Osteoblast (primary cell): ENCODE results near the gene TRIO. TPM values are rescaled to one million over a fixed set of nuclear protein-coding genes. Genes with fewer than 3 reads are reported as not detected.
A peak's percentile ranks its signal among the peaks of the same experiment; 100 is the strongest.

Source experiments
- DNase-seq: peaks from one replicate; pipeline ENCODE4 v3.0.0; 2011; ENCODE audit warnings: low spot score, mixed read lengths; ENCODE audit not compliant: insufficient read length; ENCODE audit errors: missing footprints
- H2AFZ ChIP-seq: 2 replicates; pipeline ENCODE4 v1.6.0; 2011; ENCODE audit warnings: mild to moderate bottlenecking, low read length
- H3K27ac ChIP-seq: 2 replicates; pipeline ENCODE4 v1.5.1; 2011; ENCODE audit warnings: mild to moderate bottlenecking, low read depth, low read length, moderate library complexity
- H3K27me3 ChIP-seq: 2 replicates; pipeline ENCODE4 v1.6.0; 2012; ENCODE audit warnings: mild to moderate bottlenecking, control low read depth, inconsistent platforms, low read length, moderate library complexity; ENCODE audit not compliant: insufficient read depth
- H3K36me3 ChIP-seq: 2 replicates; pipeline ENCODE4 v1.5.1; 2011; ENCODE audit warnings: mild to moderate bottlenecking, low read length, control low read depth, moderate library complexity; ENCODE audit not compliant: insufficient read depth
- H3K4me1 ChIP-seq: 2 replicates; pipeline ENCODE4 v1.5.1; 2011; ENCODE audit warnings: mild to moderate bottlenecking, low read length, control low read depth, moderate library complexity; ENCODE audit not compliant: insufficient read depth
- H3K4me2 ChIP-seq: 2 replicates; pipeline ENCODE4 v1.6.0; 2011; ENCODE audit warnings: mild to moderate bottlenecking, low read length; ENCODE audit not compliant: insufficient read depth
- H3K4me3 ChIP-seq: fragments of 200-600 bp; sonication (generic); 3 replicates; pipeline ENCODE4 v1.5.1; 2012; ENCODE audit warnings: mild to moderate bottlenecking, low read length, inconsistent platforms; ENCODE audit not compliant: insufficient read depth
- H3K79me2 ChIP-seq: 2 replicates; pipeline ENCODE4 v1.6.0; 2012; ENCODE audit warnings: mild to moderate bottlenecking, low read length, control low read depth, inconsistent platforms; ENCODE audit not compliant: insufficient read depth
- H3K9me3 ChIP-seq: 2 replicates; pipeline ENCODE4 v1.5.1; 2011; ENCODE audit warnings: low read depth, low read length, control low read depth
- H4K20me1 ChIP-seq: 2 replicates; pipeline ENCODE4 v1.6.0; 2012; ENCODE audit warnings: mild to moderate bottlenecking, low read length, control low read depth; ENCODE audit not compliant: insufficient read depth
- total RNA-seq: library from RNA; depleted of rRNA; stranded (reverse); fragments of >200 nt; gene quantifications from 2 replicates; pipeline ENCODE4 v1.2.3, GENCODE V29; 2012
- TF ChIP-seq, protein P1 (sequence below): IDR thresholded peaks from 2 replicates; pipeline ENCODE4 v1.5.1; 2011; ENCODE audit warnings: mild to moderate bottlenecking, low read depth, low read length, moderate library complexity; ENCODE audit errors: extremely low read depth

Gene TRIO
- total RNA-seq, 1 donor = 274 TPM

DNA sequence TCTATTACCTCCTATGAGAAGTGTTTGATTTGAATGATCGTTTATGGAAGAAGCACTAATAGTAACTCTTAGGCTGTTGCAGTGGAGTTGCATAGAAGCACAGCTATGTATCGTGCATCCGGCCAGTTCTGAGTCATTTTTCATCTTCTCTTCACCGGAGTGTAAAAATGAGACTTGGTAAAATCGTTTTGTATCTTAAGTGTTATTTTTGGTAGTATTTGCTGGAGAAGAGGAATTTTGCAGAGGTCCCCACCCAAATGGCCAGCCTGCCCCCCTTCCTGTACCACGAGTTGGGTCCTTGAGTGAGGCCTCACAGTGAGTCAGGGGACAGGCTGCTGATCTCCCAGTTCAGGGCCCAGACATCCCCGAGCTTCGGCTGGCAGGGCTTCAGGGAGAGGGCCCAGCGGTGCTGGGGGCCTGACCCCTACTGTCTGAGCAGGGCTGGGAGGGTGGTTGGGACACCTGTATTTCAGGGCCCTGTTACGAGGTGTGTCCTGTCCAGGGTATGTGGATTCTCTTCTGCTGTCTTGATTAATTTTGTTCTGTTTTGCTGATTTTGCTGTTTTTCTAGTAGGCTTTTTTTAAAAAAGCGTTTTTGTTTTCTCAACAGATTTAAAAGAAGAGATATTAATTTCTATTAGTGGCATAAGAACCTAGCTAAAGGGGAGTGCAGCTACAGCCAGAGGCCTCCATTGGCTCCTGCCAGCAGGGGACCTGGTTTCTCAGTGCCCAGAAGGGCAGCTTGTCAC is 210.8 kb downstream of the TRIO start:
- peaks cover 60% of the 10 kb centered on the region for H3K36me3 ChIP-seq
- H3K27ac ChIP-seq = peak overlapping the region; percentile 20
- H2AFZ ChIP-seq = no peak overlapping the region
- H3K4me1 ChIP-seq = peaks cover 10% of the 10 kb centered on the region
- no peak overlapping the region for H3K4me3 ChIP-seq
- peaks cover 89% of the 10 kb centered on the region for H3K79me2 ChIP-seq
- no peaks in the 10 kb centered on the region for H3K9me3 ChIP-seq
- TF ChIP-seq, protein P1, sequence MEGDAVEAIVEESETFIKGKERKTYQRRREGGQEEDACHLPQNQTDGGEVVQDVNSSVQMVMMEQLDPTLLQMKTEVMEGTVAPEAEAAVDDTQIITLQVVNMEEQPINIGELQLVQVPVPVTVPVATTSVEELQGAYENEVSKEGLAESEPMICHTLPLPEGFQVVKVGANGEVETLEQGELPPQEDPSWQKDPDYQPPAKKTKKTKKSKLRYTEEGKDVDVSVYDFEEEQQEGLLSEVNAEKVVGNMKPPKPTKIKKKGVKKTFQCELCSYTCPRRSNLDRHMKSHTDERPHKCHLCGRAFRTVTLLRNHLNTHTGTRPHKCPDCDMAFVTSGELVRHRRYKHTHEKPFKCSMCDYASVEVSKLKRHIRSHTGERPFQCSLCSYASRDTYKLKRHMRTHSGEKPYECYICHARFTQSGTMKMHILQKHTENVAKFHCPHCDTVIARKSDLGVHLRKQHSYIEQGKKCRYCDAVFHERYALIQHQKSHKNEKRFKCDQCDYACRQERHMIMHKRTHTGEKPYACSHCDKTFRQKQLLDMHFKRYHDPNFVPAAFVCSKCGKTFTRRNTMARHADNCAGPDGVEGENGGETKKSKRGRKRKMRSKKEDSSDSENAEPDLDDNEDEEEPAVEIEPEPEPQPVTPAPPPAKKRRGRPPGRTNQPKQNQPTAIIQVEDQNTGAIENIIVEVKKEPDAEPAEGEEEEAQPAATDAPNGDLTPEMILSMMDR = no peak
- DNase-seq = peak; percentile 90
- no peaks in the 10 kb centered on the region for H3K27me3 ChIP-seq
- H4K20me1 ChIP-seq = peaks cover 57% of the 10 kb centered on the region
- H3K4me2 ChIP-seq = no peak overlapping the region

DNA sequence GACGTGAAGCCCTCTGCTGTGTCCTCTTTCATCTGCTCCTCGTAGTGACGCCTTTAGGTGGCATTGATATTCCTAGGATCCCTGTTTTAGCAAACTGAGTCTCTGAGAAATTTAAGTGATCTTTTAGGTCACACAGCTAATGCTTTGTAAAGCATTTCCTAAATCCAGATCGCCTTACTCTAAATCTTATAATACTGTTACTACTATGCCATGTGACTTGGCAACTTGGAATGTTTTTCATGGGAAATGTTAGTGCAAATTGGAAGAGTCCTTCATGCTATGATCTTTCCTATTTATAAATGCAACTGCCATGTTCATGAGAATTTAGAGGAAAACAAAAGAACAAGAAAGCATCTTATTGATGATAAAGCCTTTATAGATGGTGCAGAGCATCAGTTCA is 212.2 kb downstream of the TRIO start:
- peaks cover 88% of the 10 kb centered on the region for H3K79me2 ChIP-seq
- peaks cover 47% of the 10 kb centered on the region for H4K20me1 ChIP-seq
- DNase-seq = no peak
- peaks cover 10% of the 10 kb centered on the region for H3K4me1 ChIP-seq
- no peaks in the 10 kb centered on the region for H3K9me3 ChIP-seq
- H3K4me2 ChIP-seq = no peak overlapping the region
- H3K4me3 ChIP-seq = no peak overlapping the region
- H3K27ac ChIP-seq = peak overlapping the region; percentile 13
- TF ChIP-seq, protein P1 = no peak
- H2AFZ ChIP-seq = no peak overlapping the region
- H3K27me3 ChIP-seq = no peaks in the 10 kb centered on the region
- peaks cover 64% of the 10 kb centered on the region for H3K36me3 ChIP-seq

DNA sequence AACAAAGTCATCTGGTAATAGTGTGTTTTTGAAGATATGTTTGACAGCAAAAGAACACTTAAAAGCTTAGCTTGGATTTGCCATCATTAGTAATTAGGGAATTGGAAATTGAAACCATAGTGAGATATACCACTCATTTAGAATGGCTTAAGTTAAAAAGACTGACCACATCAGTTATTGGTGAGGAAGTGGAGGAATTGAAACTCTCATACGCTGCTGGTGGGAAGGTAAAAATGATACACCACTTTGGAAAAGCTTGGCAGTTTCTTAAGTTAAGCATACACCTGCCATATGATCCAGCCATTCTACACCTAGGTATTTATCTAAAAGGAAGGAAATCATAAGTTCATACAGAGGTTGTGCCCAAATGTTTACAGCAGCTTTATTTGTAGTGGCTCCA is 213.2 kb downstream of the TRIO start:
- H3K4me1 ChIP-seq = peaks cover 10% of the 10 kb centered on the region
- no peaks in the 10 kb centered on the region for H3K9me3 ChIP-seq
- no peak overlapping the region for H3K4me2 ChIP-seq
- no peak overlapping the region for H3K4me3 ChIP-seq
- peaks cover 40% of the 10 kb centered on the region for H4K20me1 ChIP-seq
- peaks cover 70% of the 10 kb centered on the region for H3K36me3 ChIP-seq
- TF ChIP-seq, protein P1 = no peak
- DNase-seq = no peak
- peaks cover 86% of the 10 kb centered on the region for H3K79me2 ChIP-seq
- no peaks in the 10 kb centered on the region for H3K27me3 ChIP-seq
- H2AFZ ChIP-seq = no peak overlapping the region
- no peak overlapping the region for H3K27ac ChIP-seq

DNA sequence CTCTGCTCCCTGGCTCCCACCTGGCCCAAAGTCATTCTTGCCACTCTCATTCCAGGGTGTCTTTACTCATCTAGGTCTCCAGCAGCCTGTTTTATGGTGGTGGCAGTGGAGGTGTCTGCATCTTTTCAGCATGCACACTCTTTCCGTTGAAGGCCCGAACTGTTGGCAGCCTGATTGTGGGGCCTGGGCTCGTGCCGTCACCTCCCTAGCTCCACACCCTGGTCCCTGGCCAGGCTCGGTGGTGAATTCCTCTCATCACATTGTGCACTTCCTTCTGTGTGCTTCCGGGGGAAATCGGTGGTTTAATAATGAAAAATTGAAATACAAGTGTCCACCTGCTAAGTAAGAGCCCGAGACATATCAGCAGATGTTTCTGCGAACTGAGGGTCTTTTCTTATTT is 214.3 kb downstream of the TRIO start:
- Histone ChIP-seq H3K4me2 (no peak overlapping the region), H3K79me2 (peaks cover 85% of the 10 kb centered on the region), H3K4me1 (peaks cover 11% of the 10 kb centered on the region), H3K27me3 (no peaks in the 10 kb centered on the region), H4K20me1 (peaks cover 34% of the 10 kb centered on the region), H3K36me3 (peaks cover 77% of the 10 kb centered on the region), H3K27ac (no peak overlapping the region), H3K9me3 (no peaks in the 10 kb centered on the region), H3K4me3 (no peak overlapping the region), H2AFZ (no peak overlapping the region)
- TF ChIP-seq, protein P1 = no peak
- DNase-seq = peak; percentile 59
